H9 (cell line): ENCODE results near the gene JRKL. TPM values are rescaled to one million over a fixed set of nuclear protein-coding genes. Genes with fewer than 3 reads are reported as not detected.
A peak's percentile ranks its signal among the peaks of the same experiment; 100 is the strongest.

Experiments
- DNase-seq: peaks from one replicate; pipeline ENCODE4 v3.0.0-alpha.2; 2017
- H2AFZ ChIP-seq: one replicate; pipeline ENCODE4 v1.6.1; 2013; ENCODE audit warnings: mild to moderate bottlenecking, low read length, control low read depth, moderate library complexity
- H2AK5ac ChIP-seq: 2 replicates; pipeline ENCODE4 v1.6.1; 2013; ENCODE audit warnings: low read length, control low read depth, mixed read lengths; ENCODE audit not compliant: insufficient read length
- H2BK120ac ChIP-seq: one replicate; pipeline ENCODE4 v1.6.1; 2013; ENCODE audit warnings: low read depth, mild to moderate bottlenecking, low read length, control low read depth, inconsistent platforms; ENCODE audit not compliant: poor library complexity, severe bottlenecking
- H2BK12ac ChIP-seq: 2 replicates; pipeline ENCODE4 v1.6.1; 2013; ENCODE audit warnings: low read length, control low read depth, mixed read lengths, low read depth; ENCODE audit not compliant: insufficient read length
- H2BK15ac ChIP-seq: 2 replicates; pipeline ENCODE4 v1.6.1; 2013; ENCODE audit warnings: low read depth, low read length, control low read depth
- H2BK20ac ChIP-seq: one replicate; pipeline ENCODE4 v1.6.1; 2013; ENCODE audit warnings: low read depth, mild to moderate bottlenecking, low read length, control low read depth, inconsistent platforms; ENCODE audit not compliant: poor library complexity, severe bottlenecking
- H2BK5ac ChIP-seq: 2 replicates; pipeline ENCODE4 v1.6.1; 2013; ENCODE audit warnings: low read length, control low read depth, mixed read lengths; ENCODE audit not compliant: insufficient read length
- H3K14ac ChIP-seq: 2 replicates; pipeline ENCODE4 v1.6.1; 2013; ENCODE audit warnings: low read length, control low read depth; ENCODE audit not compliant: insufficient read depth
- H3K18ac ChIP-seq: 2 replicates; pipeline ENCODE4 v1.6.1; 2013; ENCODE audit warnings: low read depth, mild to moderate bottlenecking, mixed read lengths, low read length, control low read depth; ENCODE audit not compliant: insufficient read length
- H3K23ac ChIP-seq: 2 replicates; pipeline ENCODE4 v1.6.1; 2013; ENCODE audit warnings: low read length, control low read depth, mixed read lengths, low read depth; ENCODE audit not compliant: insufficient read length
- H3K23me2 ChIP-seq: 2 replicates; pipeline ENCODE4 v1.6.1; 2013; ENCODE audit warnings: low read depth, mild to moderate bottlenecking, mixed read lengths, low read length, control low read depth; ENCODE audit not compliant: insufficient read length, poor library complexity, severe bottlenecking
- H3K27ac ChIP-seq: 2 replicates; pipeline ENCODE4 v1.5.1; 2013; ENCODE audit warnings: low read length, control low read depth, mixed read lengths, low read depth; ENCODE audit not compliant: insufficient read length
- H3K27me3 ChIP-seq: 2 replicates; pipeline ENCODE4 v1.6.1; 2013; ENCODE audit warnings: low read length, control low read depth, inconsistent platforms; ENCODE audit not compliant: insufficient read depth
- H3K4ac ChIP-seq: 2 replicates; pipeline ENCODE4 v1.6.1; 2013; ENCODE audit warnings: low read depth, mild to moderate bottlenecking, control low read depth, inconsistent platforms, low read length, moderate library complexity
- H3K4me1 ChIP-seq: 2 replicates; pipeline ENCODE4 v1.6.1; 2013; ENCODE audit warnings: low read length, control low read depth, inconsistent platforms; ENCODE audit not compliant: insufficient read depth
- H3K4me2 ChIP-seq: 2 replicates; pipeline ENCODE4 v1.6.1; 2013; ENCODE audit warnings: low read length, control low read depth, mixed read lengths; ENCODE audit not compliant: insufficient read length, insufficient read depth
- H3K56ac ChIP-seq: 2 replicates; pipeline ENCODE4 v1.6.1; 2013; ENCODE audit warnings: low read depth, mild to moderate bottlenecking, mixed read lengths, low read length, control low read depth; ENCODE audit not compliant: insufficient read length
- H3K79me1 ChIP-seq: 2 replicates; pipeline ENCODE4 v1.6.1; 2013; ENCODE audit warnings: low read depth, mild to moderate bottlenecking, moderate library complexity, low read length, control low read depth, inconsistent platforms; ENCODE audit not compliant: insufficient read depth, poor library complexity, severe bottlenecking
- H3K79me2 ChIP-seq: 2 replicates; pipeline ENCODE4 v1.6.1; 2013; ENCODE audit warnings: low read length, control low read depth, inconsistent platforms; ENCODE audit not compliant: insufficient read depth
- H3K9ac ChIP-seq: 2 replicates; pipeline ENCODE4 v1.6.1; 2013; ENCODE audit warnings: low read length, control low read depth, mixed read lengths; ENCODE audit not compliant: insufficient read length; ENCODE audit errors: extremely low read depth
- H3K9me3 ChIP-seq: one replicate; pipeline ENCODE4 v1.6.1; 2013; ENCODE audit warnings: low read depth, low read length, inconsistent platforms; ENCODE audit not compliant: control insufficient read depth
- H3T11ph ChIP-seq: one replicate; pipeline ENCODE4 v1.6.1; 2013; ENCODE audit warnings: mild to moderate bottlenecking, low read length, control low read depth, inconsistent platforms
- H4K20me1 ChIP-seq: one replicate; pipeline ENCODE4 v1.6.1; 2013; ENCODE audit not compliant: control insufficient read depth, insufficient read length, insufficient read depth
- H4K5ac ChIP-seq: 2 replicates; pipeline ENCODE4 v1.6.1; 2013; ENCODE audit warnings: low read depth, mild to moderate bottlenecking, mixed read lengths, low read length, control low read depth; ENCODE audit not compliant: insufficient read length
- H4K8ac ChIP-seq: replicated peaks from 2 replicates; pipeline ENCODE4 v1.6.1; 2013; ENCODE audit warnings: low read length, control low read depth, mixed read lengths, low read depth; ENCODE audit not compliant: insufficient read length
- H4K91ac ChIP-seq: 2 replicates; pipeline ENCODE4 v1.6.1; 2013; ENCODE audit warnings: low read depth, mild to moderate bottlenecking, moderate library complexity, mixed read lengths, low read length, control low read depth; ENCODE audit not compliant: insufficient read length
- H3K27ac Mint-ChIP-seq, 3 experiments: 2 replicates in 2 of 3; 3 replicates in 1 of 3; pipeline ENCODE4 v1.8.0; 2020 to 2021; ENCODE audit warnings: mixed read lengths in 3 of 3, mild to moderate bottlenecking in 1 of 3, moderate library complexity in 1 of 3
- H3K27me3 Mint-ChIP-seq: 2 replicates; pipeline ENCODE4 v1.8.0; 2021; ENCODE audit warnings: low read depth, mild to moderate bottlenecking, moderate library complexity, mixed read lengths
- H3K36me3 Mint-ChIP-seq, 3 experiments: 2 replicates in 2 of 3; 3 replicates in 1 of 3; pipeline ENCODE4 v1.8.0; 2020 to 2021; ENCODE audit warnings: low read depth in 3 of 3, mixed read lengths in 3 of 3; ENCODE audit not compliant: insufficient read depth in 1 of 3
- H3K4me1 Mint-ChIP-seq, 2 experiments: 2 replicates each; pipeline ENCODE4 v1.8.0; 2020; ENCODE audit warnings: mixed read lengths in 2 of 2
- H3K4me3 Mint-ChIP-seq, 2 experiments: 2 replicates in 1 of 2; 3 replicates in 1 of 2; pipeline ENCODE4 v1.8.0; 2020 to 2021; ENCODE audit warnings: mild to moderate bottlenecking in 2 of 2, mixed read lengths in 2 of 2, moderate library complexity in 1 of 2
- H3K9me3 Mint-ChIP-seq, 2 experiments: 2 replicates in 1 of 2; 3 replicates in 1 of 2; pipeline ENCODE4 v1.8.0; 2020; ENCODE audit warnings: mild to moderate bottlenecking in 2 of 2, mixed read lengths in 2 of 2, moderate library complexity in 1 of 2
- WGBS: extraction: QIAGEN DNeasy Blood & Tissue Kit; methylation state at CpG from one replicate; pipeline ENCODE4 v1.1.7; 2013; ENCODE audit warnings: missing lambda C conversion rate, low lambda C conversion rate, mixed read lengths; ENCODE audit not compliant: insufficient read length; ENCODE audit errors: extremely low coverage; 5-methylcytosine and 5-hydroxymethylcytosine counted together
- total RNA-seq: library from RNA; stranded (reverse); gene quantifications from 2 replicates; pipeline ENCODE4 v1.2.1, GENCODE V29; 2021
- TF ChIP-seq, protein P1 (sequence below): fragments of 200-600 bp; sonication (generic); conservative IDR thresholded peaks from 3 replicates; pipeline ENCODE4 v1.8.0; 2021; ENCODE audit warnings: antibody characterized with exemption, mild to moderate bottlenecking

Gene JRKL
- total RNA-seq, 1 experiment from 2014 or later = 3.6 TPM

DNA sequence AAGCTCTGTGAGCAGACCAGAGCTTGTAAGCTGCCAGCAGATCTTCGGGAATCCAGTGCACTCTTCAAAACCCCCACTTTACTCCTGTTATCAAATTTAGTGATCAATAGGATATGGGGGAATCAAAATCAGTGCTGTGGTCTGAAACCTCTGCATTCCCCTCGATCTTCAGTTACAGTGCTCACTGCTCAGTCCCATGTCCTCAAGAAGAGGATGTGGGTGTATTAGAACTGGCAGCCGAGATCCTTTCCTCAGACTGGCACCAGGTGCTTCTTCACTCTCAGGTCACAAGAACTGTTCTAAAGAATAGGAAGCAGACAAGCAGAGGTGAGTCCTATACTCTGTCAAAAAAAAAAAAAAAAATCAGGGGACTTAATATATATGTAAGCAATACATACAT is 31.5 kb upstream of the JRKL start:
- no peaks in the 10 kb centered on the region; a peak in 1 of 4 replicates for H3K4me1 Mint-ChIP-seq
- no peak overlapping the region for H4K91ac ChIP-seq
- no peak overlapping the region for H4K5ac ChIP-seq
- H3K27me3 Mint-ChIP-seq = no peaks in the 10 kb centered on the region
- no peaks in the 10 kb centered on the region for H3K79me1 ChIP-seq
- H2BK5ac ChIP-seq = no peak overlapping the region
- H3K9ac ChIP-seq = no peak overlapping the region
- no peak overlapping the region for H3K23ac ChIP-seq
- no peaks in the 10 kb centered on the region for H4K20me1 ChIP-seq
- no peak overlapping the region for H3K56ac ChIP-seq
- no peak overlapping the region for H3T11ph ChIP-seq
- no peak overlapping the region for H3K4ac ChIP-seq
- TF ChIP-seq, protein P1, sequence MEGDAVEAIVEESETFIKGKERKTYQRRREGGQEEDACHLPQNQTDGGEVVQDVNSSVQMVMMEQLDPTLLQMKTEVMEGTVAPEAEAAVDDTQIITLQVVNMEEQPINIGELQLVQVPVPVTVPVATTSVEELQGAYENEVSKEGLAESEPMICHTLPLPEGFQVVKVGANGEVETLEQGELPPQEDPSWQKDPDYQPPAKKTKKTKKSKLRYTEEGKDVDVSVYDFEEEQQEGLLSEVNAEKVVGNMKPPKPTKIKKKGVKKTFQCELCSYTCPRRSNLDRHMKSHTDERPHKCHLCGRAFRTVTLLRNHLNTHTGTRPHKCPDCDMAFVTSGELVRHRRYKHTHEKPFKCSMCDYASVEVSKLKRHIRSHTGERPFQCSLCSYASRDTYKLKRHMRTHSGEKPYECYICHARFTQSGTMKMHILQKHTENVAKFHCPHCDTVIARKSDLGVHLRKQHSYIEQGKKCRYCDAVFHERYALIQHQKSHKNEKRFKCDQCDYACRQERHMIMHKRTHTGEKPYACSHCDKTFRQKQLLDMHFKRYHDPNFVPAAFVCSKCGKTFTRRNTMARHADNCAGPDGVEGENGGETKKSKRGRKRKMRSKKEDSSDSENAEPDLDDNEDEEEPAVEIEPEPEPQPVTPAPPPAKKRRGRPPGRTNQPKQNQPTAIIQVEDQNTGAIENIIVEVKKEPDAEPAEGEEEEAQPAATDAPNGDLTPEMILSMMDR = no peak
- no peak overlapping the region for H3K4me2 ChIP-seq
- no peaks in the 10 kb centered on the region for H3K79me2 ChIP-seq
- H3K27me3 ChIP-seq = no peaks in the 10 kb centered on the region
- no peaks in the 10 kb centered on the region for H3K23me2 ChIP-seq
- H3K27ac Mint-ChIP-seq = peak overlapping the region in 1 of 3 experiments; percentile 66; a peak in 1 of 7 replicates
- WGBS = no CpG with 5 or more reads among the region's 3 CpGs
- no peak overlapping the region for H2BK12ac ChIP-seq
- no peak for DNase-seq
- no peaks in the 10 kb centered on the region for H3K9me3 ChIP-seq
- peaks cover 0 to 9% (median 0%) of the 10 kb centered on the region in 3 experiments; a peak in 3 of 7 replicates for H3K36me3 Mint-ChIP-seq
- H3K4me1 ChIP-seq = no peaks in the 10 kb centered on the region; the same call in 1 of the 2 replicates
- H3K18ac ChIP-seq = no peak overlapping the region
- H2BK120ac ChIP-seq = no peak overlapping the region
- H3K4me3 Mint-ChIP-seq = no peak overlapping the region
- no peak overlapping the region for H2BK20ac ChIP-seq
- no peak overlapping the region for H3K27ac ChIP-seq
- H2AFZ ChIP-seq = no peak overlapping the region
- H2BK15ac ChIP-seq = no peak overlapping the region
- H3K14ac ChIP-seq = no peak overlapping the region
- H2AK5ac ChIP-seq = no peak overlapping the region
- H3K9me3 Mint-ChIP-seq = no peaks in the 10 kb centered on the region
- no peak overlapping the region for H4K8ac ChIP-seq
